T-helper 17 cell (primary cell): ENCODE data around the gene CNOT6. TPM values are rescaled to one million over a fixed set of nuclear protein-coding genes. Genes with fewer than 3 reads are reported as not detected.
A peak's percentile ranks its signal among the peaks of the same experiment; 100 is the strongest.

Source experiments
- ATAC-seq: fragments of 150-1000 bp; cut with Tn5 transposase; 2 replicates; pipeline ENCODE4 v1.10.0; 2021; ENCODE audit warnings: mild to moderate bottlenecking, moderate library complexity
- DNase-seq, 3 donors: peaks; one replicate each; pipeline versions ENCODE4 v3.0.0 to v3.0.0-alpha.2; 2020 to 2021
- H3K9me3 ChIP-seq: one replicate; pipeline ENCODE4 v1.7.0; 2013; ENCODE audit warnings: low read length, mild to moderate bottlenecking; ENCODE audit not compliant: control insufficient read depth, poor library complexity, severe bottlenecking
- H3K27ac Mint-ChIP-seq: one replicate; pipeline ENCODE4 v1.8.0; 2022; ENCODE audit warnings: mild to moderate bottlenecking, moderate library complexity, mixed read lengths
- H3K27me3 Mint-ChIP-seq: one replicate; pipeline ENCODE4 v1.8.0; 2022; ENCODE audit warnings: mixed read lengths
- H3K36me3 Mint-ChIP-seq: one replicate; pipeline ENCODE4 v1.8.0; 2022; ENCODE audit warnings: low read depth, mixed read lengths
- H3K4me1 Mint-ChIP-seq: one replicate; pipeline ENCODE4 v1.8.0; 2022; ENCODE audit warnings: mild to moderate bottlenecking, mixed read lengths
- H3K4me3 Mint-ChIP-seq: one replicate; pipeline ENCODE4 v1.8.0; 2022; ENCODE audit warnings: mild to moderate bottlenecking, moderate library complexity, mixed read lengths
- total RNA-seq, 4 donors: library from RNA in 2 of 4; stranded (reverse) in 2 of 4; gene quantifications; one replicate each; pipeline ENCODE4 v1.2.3 and lab custom pipeline; 2022 to 2026

Gene CNOT6
- total RNA-seq, 2 donors from 2014 or later = 19.0 to 22.0 TPM

DNA sequence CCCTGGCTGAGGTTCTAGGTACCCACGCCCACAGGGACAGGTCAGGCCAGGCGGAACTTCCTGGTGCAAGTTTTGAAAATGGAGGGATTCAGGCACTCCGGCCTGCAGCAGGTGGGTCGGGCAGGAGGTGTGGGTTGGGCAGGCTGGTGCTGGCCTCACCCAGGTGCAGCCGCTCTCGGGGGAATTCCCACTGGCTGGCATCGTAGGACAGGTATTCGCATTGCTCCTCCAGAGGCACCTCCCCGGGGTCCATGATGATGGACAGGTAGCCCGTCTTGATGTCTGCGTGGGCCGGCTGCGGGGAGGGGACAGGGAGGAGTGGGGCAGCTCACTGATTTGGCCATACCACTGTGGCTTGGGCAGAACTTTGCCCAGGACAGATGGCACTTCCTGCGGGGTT lies 125.8 kb downstream of the CNOT6 start:
- no peak for DNase-seq
- Mint-ChIP-seq H3K27me3 (no peaks in the 10 kb centered on the region), H3K4me1 (peaks cover 5% of the 10 kb centered on the region), H3K4me3 (peak overlapping the region; percentile 39), H3K27ac (no peak overlapping the region), H3K36me3 (no peaks in the 10 kb centered on the region)
- H3K9me3 ChIP-seq = no peaks in the 10 kb centered on the region
- ATAC-seq = no peak

GRCh38 chr5:180621311-180621710 lies 127.1 kb downstream of the CNOT6 start:
- Mint-ChIP-seq H3K27ac (no peak overlapping the region), H3K27me3 (no peaks in the 10 kb centered on the region), H3K4me3 (no peak overlapping the region), H3K36me3 (no peaks in the 10 kb centered on the region), H3K4me1 (peaks cover 7% of the 10 kb centered on the region)
- H3K9me3 ChIP-seq = no peaks in the 10 kb centered on the region
- ATAC-seq = no peak
- DNase-seq = no peak

GRCh38 chr5:180622910-180623309 lies 128.7 kb downstream of the CNOT6 start:
- Mint-ChIP-seq H3K27ac (no peak overlapping the region), H3K36me3 (no peaks in the 10 kb centered on the region), H3K27me3 (peaks cover 6% of the 10 kb centered on the region), H3K4me3 (no peak overlapping the region), H3K4me1 (peaks cover 7% of the 10 kb centered on the region)
- ATAC-seq (no peak), DNase-seq (no peak)
- no peaks in the 10 kb centered on the region for H3K9me3 ChIP-seq

DNA sequence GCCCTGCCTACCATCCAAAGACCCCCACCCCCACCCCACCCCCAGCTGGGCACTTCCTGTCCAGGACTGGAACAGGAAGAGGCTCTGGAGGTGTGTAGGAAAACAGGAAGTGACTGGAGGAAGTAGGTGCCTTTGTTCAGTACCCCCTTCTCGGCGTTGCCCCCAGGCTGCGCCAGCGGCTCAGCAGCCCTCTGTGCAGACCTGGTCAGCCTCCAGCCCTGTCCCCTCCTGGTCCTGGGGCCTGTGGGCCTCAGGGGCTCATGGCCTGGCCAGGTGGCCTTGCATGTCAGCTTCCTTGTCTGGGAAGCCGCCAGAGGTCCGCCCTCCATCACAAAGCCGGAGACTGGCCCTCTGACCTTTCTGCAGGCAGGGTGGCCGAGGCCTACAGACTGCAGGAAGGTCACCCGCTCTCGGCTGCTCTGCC lies 129.2 kb downstream of the CNOT6 start:
- H3K4me1 Mint-ChIP-seq = peaks cover 7% of the 10 kb centered on the region
- H3K27ac Mint-ChIP-seq = no peak overlapping the region
- peaks cover 6% of the 10 kb centered on the region for H3K27me3 Mint-ChIP-seq
- no peak overlapping the region for H3K4me3 Mint-ChIP-seq
- no peak for ATAC-seq
- H3K36me3 Mint-ChIP-seq = no peaks in the 10 kb centered on the region
- no peaks in the 10 kb centered on the region for H3K9me3 ChIP-seq
- DNase-seq = no peak

DNA sequence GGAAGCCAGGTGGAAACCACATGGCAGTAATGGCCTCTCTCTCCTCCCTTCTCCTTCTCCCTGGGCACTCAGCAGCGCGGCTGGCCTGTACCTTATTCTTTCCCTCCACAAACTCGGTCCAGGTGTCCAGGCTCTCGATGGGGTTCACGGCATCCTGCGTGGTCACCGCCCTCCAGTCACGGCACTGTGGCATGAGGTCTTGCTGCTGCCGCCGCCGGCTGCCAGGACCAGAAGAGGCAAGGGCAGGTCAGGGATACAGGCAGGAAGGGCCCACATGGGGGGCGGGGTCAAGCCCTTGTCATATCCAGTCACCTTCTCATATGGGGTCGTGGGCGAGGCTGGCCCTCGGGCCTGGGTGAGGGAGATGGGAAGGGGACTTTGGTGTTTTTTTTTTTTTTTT lies 129.7 kb downstream of the CNOT6 start:
- Mint-ChIP-seq H3K27me3 (peaks cover 6% of the 10 kb centered on the region), H3K4me1 (peaks cover 7% of the 10 kb centered on the region), H3K27ac (no peak overlapping the region), H3K36me3 (no peaks in the 10 kb centered on the region), H3K4me3 (no peak overlapping the region)
- ATAC-seq (no peak), DNase-seq (no peak)
- no peaks in the 10 kb centered on the region for H3K9me3 ChIP-seq

DNA sequence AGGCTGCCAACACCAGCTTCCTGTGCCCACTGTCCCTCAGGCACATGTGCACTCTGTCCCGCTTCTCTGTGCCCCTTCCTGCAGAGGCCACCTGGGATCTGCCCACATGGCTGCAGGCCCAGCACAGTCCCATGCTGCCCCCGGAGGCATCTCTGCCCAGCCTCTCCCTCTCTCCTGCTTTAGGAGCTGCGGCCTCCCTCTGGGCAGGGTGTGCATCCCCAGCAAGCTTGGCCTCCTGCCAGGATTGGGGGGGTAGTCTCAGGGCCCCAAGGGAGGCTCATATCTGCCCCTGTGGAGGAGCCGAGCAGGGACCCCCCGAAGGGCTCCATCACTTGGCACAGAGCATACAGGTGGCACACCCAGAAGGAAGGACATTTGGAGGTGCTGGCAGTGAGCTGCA lies 130.4 kb downstream of the CNOT6 start:
- DNase-seq (no peak), ATAC-seq (no peak)
- no peaks in the 10 kb centered on the region for H3K9me3 ChIP-seq
- H3K27me3 Mint-ChIP-seq = peaks cover 6% of the 10 kb centered on the region
- peaks cover 7% of the 10 kb centered on the region for H3K4me1 Mint-ChIP-seq
- H3K36me3 Mint-ChIP-seq = no peaks in the 10 kb centered on the region
- no peak overlapping the region for H3K4me3 Mint-ChIP-seq
- no peak overlapping the region for H3K27ac Mint-ChIP-seq

DNA sequence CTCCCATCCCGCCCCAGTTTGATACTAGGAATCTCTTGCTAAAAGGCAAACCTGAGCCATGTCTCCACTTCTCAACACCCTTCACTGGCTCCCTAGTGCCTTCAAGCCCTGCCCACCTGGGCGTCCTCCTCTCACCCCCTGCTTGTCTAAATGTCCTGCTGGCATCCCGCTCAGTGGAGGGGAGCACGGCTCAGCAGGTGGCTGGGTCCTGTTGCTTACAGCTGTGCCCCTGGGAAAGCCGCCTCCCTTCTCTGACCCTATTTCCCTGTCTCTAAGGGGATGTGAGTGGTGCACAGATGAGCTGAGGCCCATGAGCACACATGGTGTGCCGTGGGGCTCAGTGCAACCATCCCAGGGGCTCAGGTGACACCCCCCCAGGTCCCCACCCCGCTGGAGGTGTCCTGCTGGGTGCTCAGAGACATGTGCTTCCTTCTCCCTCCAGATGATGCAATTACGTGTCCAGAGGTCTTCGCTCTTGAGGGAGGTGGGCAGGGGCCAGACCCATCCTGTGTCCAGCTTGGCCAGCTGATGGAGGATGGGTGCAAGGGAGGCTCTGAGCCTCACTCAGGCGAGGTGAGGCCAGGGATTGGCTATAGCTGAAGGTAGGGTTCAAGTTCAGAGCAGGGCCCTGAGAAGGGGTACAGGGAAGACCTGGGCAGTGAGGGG lies 131.1 kb downstream of the CNOT6 start:
- peaks cover 6% of the 10 kb centered on the region for H3K27me3 Mint-ChIP-seq
- H3K4me1 Mint-ChIP-seq = peaks cover 7% of the 10 kb centered on the region
- H3K4me3 Mint-ChIP-seq = no peak overlapping the region
- ATAC-seq = no peak
- no peak overlapping the region for H3K27ac Mint-ChIP-seq
- no peak for DNase-seq
- H3K9me3 ChIP-seq = no peaks in the 10 kb centered on the region
- H3K36me3 Mint-ChIP-seq = no peaks in the 10 kb centered on the region

- H3K36me3 Mint-ChIP-seq = no peaks in the 10 kb centered on the region
- DNase-seq = no peak
- ATAC-seq = no peak
- H3K27ac Mint-ChIP-seq = no peak overlapping the region
- no peaks in the 10 kb centered on the region for H3K9me3 ChIP-seq
- H3K4me3 Mint-ChIP-seq = no peak overlapping the region
- H3K27me3 Mint-ChIP-seq = peaks cover 6% of the 10 kb centered on the region
- H3K4me1 Mint-ChIP-seq = peaks cover 7% of the 10 kb centered on the region
Measured at GRCh38 chr5:180625791-180626660, 131.8 kb downstream of the CNOT6 start.

DNA sequence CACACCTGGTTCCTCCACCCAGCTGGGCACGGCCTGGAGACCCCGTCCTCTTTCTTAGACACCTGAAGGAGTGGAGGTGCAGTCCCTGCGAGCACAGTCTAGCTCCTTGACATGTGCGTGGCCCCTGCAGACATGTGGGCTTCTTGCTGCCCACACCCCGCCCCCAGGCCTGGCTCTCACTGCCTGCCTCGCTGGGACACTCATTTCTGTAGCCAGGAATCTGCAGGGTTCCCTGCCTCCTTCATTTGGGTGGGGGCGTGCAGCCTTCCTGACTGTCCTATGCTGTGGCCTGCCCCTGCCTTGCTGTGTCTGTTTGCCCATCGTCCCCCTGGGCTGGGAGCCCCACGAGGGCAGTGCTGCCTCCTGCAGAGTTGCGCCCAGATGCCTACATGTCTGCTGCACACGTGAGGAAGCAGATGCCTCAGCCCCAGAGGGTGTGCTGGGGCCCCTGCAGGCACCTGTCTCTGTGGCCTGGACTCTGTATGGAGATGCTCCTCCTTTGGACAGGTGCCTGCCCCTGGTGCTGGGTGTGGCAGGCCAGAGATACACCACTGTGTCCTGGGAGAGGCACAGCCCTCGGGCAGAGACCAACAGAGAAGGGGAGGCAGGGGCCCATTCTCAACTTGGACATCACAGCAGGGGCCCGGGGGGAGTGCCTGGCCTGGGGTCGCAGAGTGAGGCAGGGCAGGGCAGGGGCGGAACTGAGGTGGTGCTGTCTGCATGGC lies 132.6 kb downstream of the CNOT6 start:
- DNase-seq (no peak), ATAC-seq (no peak)
- Mint-ChIP-seq H3K27ac (no peak overlapping the region), H3K27me3 (peaks cover 6% of the 10 kb centered on the region), H3K36me3 (no peaks in the 10 kb centered on the region), H3K4me3 (no peak overlapping the region), H3K4me1 (peaks cover 7% of the 10 kb centered on the region)
- no peaks in the 10 kb centered on the region for H3K9me3 ChIP-seq

DNA sequence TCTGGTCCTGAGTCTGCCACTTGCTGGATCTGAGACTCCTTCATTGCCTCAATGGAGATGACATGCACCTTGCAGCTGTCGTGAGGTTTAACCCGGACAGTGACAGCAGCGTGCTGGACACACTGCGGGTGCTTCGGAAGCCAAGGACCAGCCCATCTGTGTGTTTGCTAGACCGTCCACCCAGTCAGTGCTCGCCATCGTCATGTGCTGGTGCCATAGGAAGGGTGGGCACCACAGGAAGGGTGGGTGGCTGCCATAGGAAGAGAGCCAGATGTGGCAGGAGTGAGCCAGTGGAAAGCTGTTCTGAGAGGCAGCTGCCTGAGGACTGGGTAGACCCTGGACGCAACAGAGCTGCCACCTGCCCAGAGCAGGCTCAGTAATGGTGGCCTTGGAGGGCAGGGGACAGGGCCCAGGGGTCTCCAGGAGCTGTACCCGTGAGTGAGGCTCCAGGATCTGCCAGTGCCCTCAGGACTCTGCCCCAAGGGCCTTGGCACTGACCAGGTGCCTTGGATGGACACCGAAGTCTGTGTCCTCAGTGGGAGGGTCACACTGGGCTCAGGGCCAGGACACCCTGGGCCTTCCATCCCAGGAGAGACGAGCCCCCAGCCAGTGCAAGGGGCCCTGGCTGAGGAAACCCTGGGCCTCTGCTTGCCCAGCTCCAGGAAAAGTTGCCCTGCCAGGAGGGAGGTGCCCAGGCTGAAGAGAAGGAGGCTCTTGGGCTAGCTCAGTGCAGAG lies 133.4 kb downstream of the CNOT6 start:
- no peaks in the 10 kb centered on the region for H3K9me3 ChIP-seq
- no peak overlapping the region for H3K4me3 Mint-ChIP-seq
- no peaks in the 10 kb centered on the region for H3K36me3 Mint-ChIP-seq
- peaks cover 7% of the 10 kb centered on the region for H3K4me1 Mint-ChIP-seq
- H3K27ac Mint-ChIP-seq = no peak overlapping the region
- DNase-seq (no peak), ATAC-seq (no peak)
- peaks cover 6% of the 10 kb centered on the region for H3K27me3 Mint-ChIP-seq
